HUES48 (cell line): Measurements from ENCODE around the gene CACNG4.

ENCODE experiments used
- H3K27ac ChIP-seq: one replicate; pipeline ENCODE4 v1.7.0; 2013; ENCODE audit warnings: low read depth, low read length, inconsistent platforms
- H3K27me3 ChIP-seq: 2 replicates; pipeline ENCODE4 v1.6.1; 2013; ENCODE audit warnings: mild to moderate bottlenecking, low read length; ENCODE audit not compliant: control insufficient read depth, insufficient read depth
- H3K36me3 ChIP-seq: 2 replicates; pipeline ENCODE4 v1.6.1; 2013; ENCODE audit warnings: low read length; ENCODE audit not compliant: control insufficient read depth, insufficient read depth
- H3K4me1 ChIP-seq: 2 replicates; pipeline ENCODE4 v1.6.1; 2013; ENCODE audit warnings: mild to moderate bottlenecking, low read length; ENCODE audit not compliant: control insufficient read depth, insufficient read depth
- H3K4me3 ChIP-seq: 2 replicates; pipeline ENCODE4 v1.5.1; 2013; ENCODE audit warnings: mild to moderate bottlenecking, low read depth, low read length
- H3K9ac ChIP-seq: 2 replicates; pipeline ENCODE4 v1.6.1; 2013; ENCODE audit warnings: mild to moderate bottlenecking, low read depth, low read length, moderate library complexity
- H3K9me3 ChIP-seq: 2 replicates; pipeline ENCODE4 v1.6.1; 2013; ENCODE audit warnings: low read length; ENCODE audit not compliant: control insufficient read depth, insufficient read depth

The CACNG4 gene

DNA sequence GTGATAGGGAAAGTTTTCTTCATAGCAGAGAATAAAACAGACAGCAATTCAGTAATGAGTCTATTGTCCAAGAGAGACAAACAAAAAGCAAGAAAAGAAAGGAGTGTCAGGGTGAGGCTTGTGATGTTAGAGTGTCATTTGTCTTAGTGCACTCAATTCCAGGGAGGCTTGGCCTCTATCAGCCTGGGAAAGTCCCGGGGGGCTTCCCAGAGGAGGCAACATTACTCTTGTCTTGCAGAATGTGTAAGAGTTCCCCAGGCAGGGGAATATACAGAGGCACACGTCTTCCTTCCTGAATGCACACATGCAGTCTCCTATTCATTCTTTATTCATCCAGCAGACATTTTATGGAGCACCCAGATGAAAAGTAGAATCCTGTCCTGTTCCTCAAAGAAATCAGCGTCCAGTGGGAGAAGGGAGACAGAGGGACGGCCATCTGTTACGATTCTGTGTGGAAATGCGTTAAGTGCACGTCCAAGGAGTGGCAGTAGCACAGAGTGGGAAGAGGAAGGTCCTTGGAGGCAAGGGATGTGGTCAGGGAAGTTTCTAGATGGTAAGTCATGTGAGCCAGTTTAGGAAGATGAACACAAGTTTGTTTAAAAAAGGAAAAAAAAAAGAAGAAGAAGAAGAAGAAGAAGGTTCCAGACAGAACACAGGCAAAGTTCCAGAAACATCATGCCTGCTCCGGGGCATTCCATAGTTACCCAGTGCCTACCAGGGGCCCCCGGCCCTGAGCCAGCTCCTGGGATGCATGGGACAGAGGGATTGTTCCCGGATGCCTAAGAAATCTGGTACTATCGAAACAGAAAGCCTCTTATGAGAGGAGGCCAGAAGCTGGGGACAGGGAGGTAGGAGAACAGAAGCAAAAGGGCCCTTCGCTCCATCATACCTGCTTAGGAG, 21.1 kb downstream of the CACNG4 start:
- Histone ChIP-seq H3K27ac (no peak overlapping the region), H3K9me3 (no peaks in the 10 kb centered on the region), H3K36me3 (no peaks in the 10 kb centered on the region), H3K4me3 (no peak overlapping the region), H3K27me3 (no peaks in the 10 kb centered on the region), H3K4me1 (no peaks in the 10 kb centered on the region), H3K9ac (no peak overlapping the region)

DNA sequence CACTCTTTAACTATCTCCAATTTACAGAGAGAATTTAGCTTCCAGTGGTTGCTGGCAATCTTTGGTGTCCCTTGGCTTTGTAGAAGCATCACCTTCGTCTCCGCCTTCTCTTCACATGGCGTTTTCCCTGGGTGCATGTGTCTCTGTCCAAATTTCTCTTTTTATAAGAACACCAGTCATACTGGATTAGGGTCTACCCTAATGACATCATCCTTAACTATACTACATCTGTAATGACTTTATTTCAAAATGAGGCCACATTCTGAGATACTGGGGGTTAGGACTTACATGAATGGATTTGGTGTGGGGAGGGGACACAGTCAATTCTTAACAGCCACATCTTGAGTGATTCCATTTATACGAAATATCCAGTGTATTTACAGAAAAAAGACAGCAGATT, 22.2 kb downstream of the CACNG4 start:
- H3K27me3 ChIP-seq: no peaks in the 10 kb centered on the region
- H3K36me3 ChIP-seq: no peaks in the 10 kb centered on the region
- H3K4me3 ChIP-seq: no peak overlapping the region
- no peaks in the 10 kb centered on the region for H3K4me1 ChIP-seq
- H3K9ac ChIP-seq: no peak overlapping the region
- no peaks in the 10 kb centered on the region for H3K9me3 ChIP-seq
- H3K27ac ChIP-seq: no peak overlapping the region

DNA sequence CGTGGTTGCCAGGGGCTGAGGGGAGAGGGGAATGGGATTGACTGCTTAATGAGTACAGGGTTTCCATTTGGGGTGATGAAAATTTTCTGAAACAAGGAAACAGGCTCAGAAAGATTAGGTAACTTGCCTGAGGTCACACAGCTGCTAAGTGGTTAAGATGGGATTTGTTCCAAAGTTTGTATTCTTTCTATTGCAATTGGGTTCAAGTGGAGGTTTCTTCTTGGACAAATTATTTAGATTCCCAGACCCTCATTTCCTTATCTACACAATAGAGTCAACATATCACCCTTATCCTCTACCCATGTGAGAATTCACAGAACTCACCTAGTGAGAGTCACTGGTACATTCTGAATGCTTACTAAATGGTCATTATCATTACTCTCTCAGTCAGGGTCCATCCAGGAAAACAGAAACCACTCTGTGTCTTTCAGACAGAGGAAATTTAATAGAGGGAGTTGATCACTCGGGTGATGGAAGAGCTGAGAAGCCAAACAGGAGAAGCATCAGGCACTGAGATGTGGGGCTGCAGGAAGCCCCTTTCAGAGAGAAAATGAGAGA, 22.6 kb downstream of the CACNG4 start:
- Histone ChIP-seq H3K4me1 (no peaks in the 10 kb centered on the region), H3K9ac (no peak overlapping the region), H3K9me3 (no peaks in the 10 kb centered on the region), H3K27me3 (no peaks in the 10 kb centered on the region), H3K27ac (no peak overlapping the region), H3K4me3 (no peak overlapping the region), H3K36me3 (no peaks in the 10 kb centered on the region)

DNA sequence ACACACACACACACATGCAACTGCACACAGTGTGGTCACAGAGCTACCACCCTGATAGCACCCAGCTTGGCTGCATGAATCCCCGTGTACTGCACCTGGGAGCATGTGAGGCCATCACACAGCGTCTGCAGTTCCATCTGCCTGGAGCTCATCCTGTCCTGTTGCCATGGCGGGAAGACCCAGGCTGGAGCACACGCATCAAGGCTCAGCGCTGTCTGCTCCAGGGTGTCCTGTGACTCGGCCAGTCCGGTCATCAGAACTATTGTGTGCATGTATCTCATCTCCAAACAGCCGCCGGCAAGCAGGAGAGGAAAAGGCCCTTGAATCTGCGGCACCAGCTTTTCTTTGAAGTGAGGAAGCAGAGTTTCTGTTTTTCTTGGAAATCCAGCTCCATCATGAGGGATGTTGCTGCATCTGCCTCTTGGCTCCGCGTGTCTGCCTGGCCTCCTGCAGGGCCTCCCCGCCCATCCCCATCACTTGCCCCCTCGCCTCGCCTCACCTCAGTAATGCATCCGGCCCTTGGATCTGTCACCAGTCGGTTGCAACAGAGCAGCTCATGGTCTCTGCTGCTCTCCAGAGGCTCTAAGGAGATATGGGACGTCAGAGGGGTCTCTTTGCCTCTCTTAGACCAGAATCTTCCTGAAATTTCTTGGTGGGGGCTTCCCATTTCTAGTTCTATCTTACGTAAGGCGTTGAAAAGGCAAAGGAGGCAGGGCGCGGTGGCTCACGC, 23.7 kb downstream of the CACNG4 start:
- Histone ChIP-seq H3K36me3 (no peaks in the 10 kb centered on the region), H3K9me3 (no peaks in the 10 kb centered on the region), H3K27me3 (no peaks in the 10 kb centered on the region), H3K4me1 (no peaks in the 10 kb centered on the region), H3K9ac (no peak overlapping the region), H3K4me3 (no peak overlapping the region), H3K27ac (no peak overlapping the region)

- no peak overlapping the region for H3K9ac ChIP-seq
- H3K4me1 ChIP-seq: no peaks in the 10 kb centered on the region
- H3K9me3 ChIP-seq: no peaks in the 10 kb centered on the region
- H3K27ac ChIP-seq: no peak overlapping the region
- H3K4me3 ChIP-seq: no peak overlapping the region
- H3K27me3 ChIP-seq: no peaks in the 10 kb centered on the region
- no peaks in the 10 kb centered on the region for H3K36me3 ChIP-seq
Observed at GRCh38 chr17:66989076-66989475, 24.6 kb downstream of the CACNG4 start.

DNA sequence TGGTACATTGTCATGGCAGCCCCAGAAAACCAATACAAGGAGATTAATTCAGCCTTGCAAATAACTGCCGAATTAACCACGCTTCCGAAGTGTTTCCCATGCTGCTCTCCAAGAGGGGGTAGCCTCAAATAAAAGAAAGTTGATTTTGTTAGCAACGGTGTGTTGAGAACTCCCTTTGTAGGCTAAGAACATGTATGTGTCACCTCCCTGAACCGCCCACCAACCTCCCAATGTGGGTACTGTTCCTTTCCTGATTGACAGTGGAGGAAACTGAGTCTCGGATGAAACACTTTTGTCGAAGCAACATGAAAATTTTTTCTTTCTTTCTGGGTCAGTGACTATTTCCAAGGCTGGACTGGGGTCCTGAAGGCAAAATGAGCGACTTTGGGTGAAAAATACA, 25.1 kb downstream of the CACNG4 start:
- Histone ChIP-seq H3K36me3 (no peaks in the 10 kb centered on the region), H3K4me1 (no peaks in the 10 kb centered on the region), H3K27me3 (no peaks in the 10 kb centered on the region), H3K4me3 (no peak overlapping the region), H3K27ac (no peak overlapping the region), H3K9ac (no peak overlapping the region), H3K9me3 (no peaks in the 10 kb centered on the region)

GRCh38 chr17:66990047-66990446, 25.5 kb downstream of the CACNG4 start:
- Histone ChIP-seq H3K27me3 (no peaks in the 10 kb centered on the region), H3K4me1 (no peaks in the 10 kb centered on the region), H3K9me3 (no peaks in the 10 kb centered on the region), H3K36me3 (no peaks in the 10 kb centered on the region), H3K27ac (no peak overlapping the region), H3K4me3 (no peak overlapping the region), H3K9ac (no peak overlapping the region)

GRCh38 chr17:66992911-66993442, 28.5 kb downstream of the CACNG4 start:
- Histone ChIP-seq H3K4me1 (no peaks in the 10 kb centered on the region), H3K4me3 (no peak overlapping the region), H3K9ac (no peak overlapping the region), H3K36me3 (no peaks in the 10 kb centered on the region), H3K9me3 (no peaks in the 10 kb centered on the region), H3K27me3 (no peaks in the 10 kb centered on the region), H3K27ac (no peak overlapping the region)

GRCh38 chr17:66994361-66994760, 29.9 kb downstream of the CACNG4 start:
- Histone ChIP-seq H3K36me3 (no peaks in the 10 kb centered on the region), H3K27ac (no peak overlapping the region), H3K27me3 (no peaks in the 10 kb centered on the region), H3K9me3 (no peaks in the 10 kb centered on the region), H3K9ac (no peak overlapping the region), H3K4me3 (no peak overlapping the region), H3K4me1 (no peaks in the 10 kb centered on the region)

- Histone ChIP-seq H3K27me3 (no peaks in the 10 kb centered on the region), H3K9me3 (no peaks in the 10 kb centered on the region), H3K27ac (no peak overlapping the region), H3K9ac (no peak overlapping the region), H3K4me1 (no peaks in the 10 kb centered on the region), H3K4me3 (no peak overlapping the region), H3K36me3 (no peaks in the 10 kb centered on the region)
Observed at GRCh38 chr17:66994930-66995535, 30.5 kb downstream of the CACNG4 start.
